Lower leg skin (tissue), 3 donors: ENCODE results near the gene BRMS1L.

Experiments used
- POLR2A ChIP-seq, 2 donors: fragments of 450-650 bp; IDR thresholded peaks; one replicate each; pipeline ENCODE4 v1.6.1; 2016 to 2017; ENCODE audit warnings: antibody characterized with exemption in 2 of 2, mild to moderate bottlenecking in 1 of 2, moderate library complexity in 1 of 2
- TF ChIP-seq, protein P1 (sequence below), 3 donors: fragments of 450-650 bp; IDR thresholded peaks; one replicate each; pipeline ENCODE4 v1.5.1; 2016; ENCODE audit warnings: antibody characterized with exemption in 3 of 3, mild to moderate bottlenecking in 3 of 3, moderate library complexity in 2 of 3

DNA sequence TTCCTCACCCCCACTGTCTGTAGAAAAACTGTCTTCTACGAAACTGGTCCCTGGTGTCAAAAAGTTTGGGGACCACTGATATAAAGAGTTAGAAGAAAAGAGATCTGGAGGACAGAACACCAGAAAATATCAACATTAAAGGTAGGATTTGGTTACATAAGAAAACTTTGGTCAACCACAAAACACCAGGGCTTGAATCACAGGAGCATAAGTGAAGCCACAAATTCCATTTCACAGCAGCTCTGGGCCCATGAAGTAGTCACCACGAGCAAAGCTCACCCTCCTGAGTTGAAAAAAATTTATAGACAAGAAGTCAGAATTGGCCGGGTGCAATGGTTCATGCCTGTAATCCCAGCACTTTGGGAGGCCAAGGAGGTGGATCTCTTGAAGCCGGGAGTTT lies 36.5 kb upstream of the BRMS1L start:
- TF ChIP-seq, protein P1, sequence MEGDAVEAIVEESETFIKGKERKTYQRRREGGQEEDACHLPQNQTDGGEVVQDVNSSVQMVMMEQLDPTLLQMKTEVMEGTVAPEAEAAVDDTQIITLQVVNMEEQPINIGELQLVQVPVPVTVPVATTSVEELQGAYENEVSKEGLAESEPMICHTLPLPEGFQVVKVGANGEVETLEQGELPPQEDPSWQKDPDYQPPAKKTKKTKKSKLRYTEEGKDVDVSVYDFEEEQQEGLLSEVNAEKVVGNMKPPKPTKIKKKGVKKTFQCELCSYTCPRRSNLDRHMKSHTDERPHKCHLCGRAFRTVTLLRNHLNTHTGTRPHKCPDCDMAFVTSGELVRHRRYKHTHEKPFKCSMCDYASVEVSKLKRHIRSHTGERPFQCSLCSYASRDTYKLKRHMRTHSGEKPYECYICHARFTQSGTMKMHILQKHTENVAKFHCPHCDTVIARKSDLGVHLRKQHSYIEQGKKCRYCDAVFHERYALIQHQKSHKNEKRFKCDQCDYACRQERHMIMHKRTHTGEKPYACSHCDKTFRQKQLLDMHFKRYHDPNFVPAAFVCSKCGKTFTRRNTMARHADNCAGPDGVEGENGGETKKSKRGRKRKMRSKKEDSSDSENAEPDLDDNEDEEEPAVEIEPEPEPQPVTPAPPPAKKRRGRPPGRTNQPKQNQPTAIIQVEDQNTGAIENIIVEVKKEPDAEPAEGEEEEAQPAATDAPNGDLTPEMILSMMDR (IDR thresholded peaks at IDR 0.05): no peak
- TF ChIP-seq POLR2A (IDR thresholded peaks at IDR 0.05): no peak
